GM18498 (cell line): ENCODE results near the gene RBM38.
A peak's percentile ranks its signal among the peaks of the same experiment; 100 is the strongest.

Experiments
- ATAC-seq: cut with Tn5 transposase; IDR thresholded peaks from one replicate; pipeline ENCODE4 v1.9.1; 2021; ENCODE audit warnings: mild to moderate bottlenecking, moderate library complexity; ENCODE audit not compliant: unreplicated experiment

Gene RBM38

DNA sequence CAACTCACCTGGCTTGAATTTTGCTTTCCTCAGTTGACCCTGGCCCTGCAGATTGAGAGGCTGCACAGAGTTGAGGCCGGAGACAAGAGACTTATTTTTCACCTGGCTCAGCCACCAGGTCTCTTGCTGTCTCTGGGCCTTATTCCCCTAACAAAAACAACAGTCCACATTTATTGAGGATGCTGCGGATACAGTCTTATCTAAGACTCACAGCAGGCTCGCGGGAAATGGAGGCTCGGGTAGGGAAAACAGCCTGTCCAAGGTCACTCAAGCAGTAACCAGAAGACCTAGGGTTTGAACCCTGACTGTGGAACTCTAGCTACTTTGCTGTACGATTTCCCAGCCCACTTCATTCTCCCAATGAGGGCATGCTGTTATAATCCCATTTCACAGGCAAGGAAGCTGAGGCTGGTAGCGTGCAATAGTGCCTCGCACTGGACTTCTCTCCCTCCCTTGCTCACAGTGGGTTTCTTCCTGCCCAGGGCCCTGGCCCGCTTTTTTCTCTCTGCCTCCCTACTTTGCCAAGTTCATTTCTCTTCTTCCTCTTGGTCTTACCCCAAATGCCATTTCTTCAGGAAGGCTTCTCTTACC lies 57.7 kb downstream of the RBM38 start:
- no peak for ATAC-seq

GRCh38 chr20:57449398-57450354 lies 58.5 kb downstream of the RBM38 start:
- ATAC-seq: no peak

GRCh38 chr20:57450419-57450818 lies 59.2 kb downstream of the RBM38 start:
- ATAC-seq: peak; percentile 78

DNA sequence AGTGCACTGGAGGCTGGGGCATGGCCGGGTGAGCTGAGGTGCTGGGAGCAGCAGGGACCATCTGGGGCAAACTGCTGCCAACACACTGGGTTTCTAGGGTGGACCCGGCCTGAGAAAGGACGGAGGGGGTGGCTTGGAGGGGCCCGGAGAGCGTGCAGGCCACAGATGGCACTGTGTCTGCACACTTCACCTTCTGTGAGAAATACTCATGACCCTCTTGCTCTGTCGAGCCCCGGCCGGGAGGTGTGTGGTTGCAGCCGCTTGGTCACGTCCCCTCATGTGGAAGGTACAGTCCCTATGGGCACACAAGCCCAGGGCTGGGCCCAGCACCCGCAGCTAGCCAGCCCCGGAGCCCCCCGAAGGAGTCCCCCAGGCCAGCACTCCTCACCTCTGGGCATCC lies 59.7 kb downstream of the RBM38 start:
- peak; percentile 37 for ATAC-seq

DNA sequence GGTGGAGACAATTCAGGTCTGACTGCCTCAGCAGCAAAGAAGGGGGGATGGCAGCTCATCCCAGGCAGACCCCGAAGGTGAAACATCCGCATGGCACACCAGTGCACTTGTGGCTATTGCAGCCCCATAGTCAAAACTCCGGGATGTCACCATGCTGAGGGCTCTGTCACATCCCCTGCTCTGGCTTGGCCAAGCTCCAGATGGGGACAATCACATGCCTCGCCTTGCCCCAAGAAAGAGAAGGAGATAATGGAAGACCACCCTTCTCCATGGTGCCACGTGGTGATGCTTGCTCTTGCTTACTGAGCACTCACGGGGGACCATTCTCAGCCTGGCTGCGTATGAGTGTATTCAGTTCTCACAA lies 60.2 kb downstream of the RBM38 start:
- no peak for ATAC-seq

DNA sequence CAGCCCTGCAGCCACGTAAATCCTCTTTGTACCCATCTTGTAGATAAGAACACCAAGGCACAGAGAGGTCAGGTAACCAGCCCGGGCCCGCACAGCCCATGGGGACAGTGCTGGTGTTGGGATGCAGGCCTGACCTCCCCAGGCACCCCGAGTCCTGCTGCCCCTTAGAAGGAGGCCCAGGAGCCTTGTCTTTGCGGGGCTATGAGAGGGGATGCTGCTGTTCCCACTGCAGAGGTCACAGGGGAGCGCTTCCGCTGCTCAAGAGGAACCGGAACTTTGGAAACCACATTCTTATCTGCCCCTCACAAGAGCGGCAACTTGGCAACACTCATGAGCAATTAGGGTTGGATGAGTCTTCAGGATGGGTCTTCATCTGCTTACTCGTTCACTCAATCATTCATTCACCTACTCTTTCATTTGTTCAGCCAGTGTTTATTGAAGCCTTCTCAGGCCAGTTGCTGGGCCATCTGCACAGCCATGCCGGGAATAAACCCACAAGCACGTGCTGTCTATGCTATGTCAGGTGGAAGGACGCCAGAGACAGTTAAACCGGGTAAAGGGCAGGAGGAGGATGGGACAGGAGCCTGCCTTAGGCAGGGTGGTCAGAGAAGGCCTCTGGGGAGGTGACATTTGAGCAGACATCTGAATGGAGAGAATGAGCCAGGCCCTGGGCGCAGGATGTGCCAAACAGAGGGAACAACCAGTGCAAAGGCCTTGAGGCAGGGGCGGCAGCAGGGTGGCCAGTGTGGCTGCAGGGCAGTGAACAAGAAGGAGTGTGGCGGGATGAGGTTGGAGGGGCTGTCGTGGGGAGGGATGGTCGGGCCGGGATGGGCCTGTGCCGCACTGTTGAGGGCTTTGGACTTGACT lies 60.8 kb downstream of the RBM38 start:
- no peak for ATAC-seq

GRCh38 chr20:57455386-57455785 lies 64.2 kb downstream of the RBM38 start:
- no peak for ATAC-seq

GRCh38 chr20:57456116-57456515 lies 64.9 kb downstream of the RBM38 start:
- ATAC-seq: no peak

- no peak for ATAC-seq
Measured at GRCh38 chr20:57457243-57458095, 66.3 kb downstream of the RBM38 start.

DNA sequence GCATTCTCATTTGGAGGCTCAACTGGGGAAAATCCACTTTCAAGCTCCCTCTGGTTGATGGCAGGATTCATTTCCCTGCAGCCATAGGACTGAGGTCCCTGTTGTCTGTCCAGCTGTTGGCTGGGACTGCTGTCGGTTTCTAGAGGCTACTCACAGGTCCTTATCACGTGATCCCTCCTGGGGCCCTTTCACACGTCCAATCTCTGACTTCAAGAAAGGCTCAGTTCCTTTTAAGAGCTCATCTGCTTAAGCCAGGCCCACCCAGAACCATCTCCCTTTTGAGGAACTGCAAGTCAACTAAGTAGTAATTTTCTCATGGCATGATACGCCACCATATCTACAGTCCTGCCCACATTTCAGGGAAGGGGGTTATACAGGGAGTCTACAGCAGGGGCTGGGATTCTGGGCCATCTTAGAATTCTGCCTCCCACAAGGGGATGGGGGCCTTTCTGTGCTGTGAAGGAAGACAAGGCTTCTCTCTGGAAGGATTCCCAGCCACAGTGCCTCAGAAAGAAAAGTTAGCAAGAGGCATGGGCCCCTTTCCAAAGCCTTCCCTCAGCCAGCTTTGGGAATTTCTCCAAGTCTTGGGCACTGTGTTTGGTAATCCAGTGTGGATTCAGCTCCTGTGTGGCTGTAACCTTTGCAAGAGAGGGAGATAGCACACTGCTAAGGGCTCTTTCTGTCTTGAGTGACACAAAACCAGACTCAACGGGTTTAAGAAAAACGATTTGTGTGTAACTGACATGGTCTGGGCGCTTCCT lies 67.4 kb downstream of the RBM38 start:
- no peak for ATAC-seq
